Epithelial cell of proximal tubule (primary cell): ENCODE measurements around the gene CDH4. TPM values are rescaled to one million over a fixed set of nuclear protein-coding genes. Genes with fewer than 3 reads are reported as not detected.

Experiments
- DNase-seq: peaks from one replicate; pipeline ENCODE4 v3.0.0-alpha.2; 2011; ENCODE audit warnings: low read depth
- H3K4me3 ChIP-seq: 2 replicates; pipeline ENCODE4 v1.5.1; 2011; ENCODE audit warnings: low read depth, mild to moderate bottlenecking, low read length
- CTCF ChIP-seq: conservative IDR thresholded peaks from 2 replicates; pipeline ENCODE4 v1.5.1; 2012; ENCODE audit warnings: low read depth, mild to moderate bottlenecking, low read length
- total RNA-seq: library from RNA; depleted of rRNA; stranded (reverse); fragments of >200 nt; gene quantifications from 2 replicates; pipeline ENCODE4 v1.2.3, GENCODE V29; 2015

Gene CDH4
- total RNA-seq, 1 donor from 2014 or later = 17.1 TPM

- no peak for TF ChIP-seq CTCF
- no peak overlapping the region for H3K4me3 ChIP-seq
- DNase-seq = no peak
Observed at GRCh38 chr20:61924858-61925554, 672.9 kb downstream of the CDH4 start.

GRCh38 chr20:61925555-61926252 lies 673.6 kb downstream of the CDH4 start:
- DNase-seq = no peak
- H3K4me3 ChIP-seq = no peak overlapping the region
- no peak for TF ChIP-seq CTCF

GRCh38 chr20:61926253-61926613 lies 674.2 kb downstream of the CDH4 start:
- no peak overlapping the region for H3K4me3 ChIP-seq
- no peak for DNase-seq
- no peak for TF ChIP-seq CTCF

- no peak for DNase-seq
- no peak overlapping the region for H3K4me3 ChIP-seq
- no peak for TF ChIP-seq CTCF
Observed at GRCh38 chr20:61926796-61927192, 674.7 kb downstream of the CDH4 start.

- H3K4me3 ChIP-seq = no peak overlapping the region
- no peak for TF ChIP-seq CTCF
Observed at GRCh38 chr20:61927193-61927825, 675.2 kb downstream of the CDH4 start.

GRCh38 chr20:61927826-61928541 lies 675.9 kb downstream of the CDH4 start:
- DNase-seq = no peak
- H3K4me3 ChIP-seq = no peak overlapping the region
- TF ChIP-seq CTCF = no peak

More at GRCh38 chr20:61927193-61927825, 675.2 kb downstream of the CDH4 start:
- no peak for DNase-seq
